Parathyroid adenoma (tissue), 2 donors: ENCODE data around the gene SLC20A1.
"Not testable (repeated sequence)": the region's sequence is repeated elsewhere in the genome, so short reads cannot be mapped to it uniquely, and the experiment has no call there.

ENCODE experiments used
- H2AFZ ChIP-seq: fragments of 300-600 bp; sonication (generic); one replicate; pipeline ENCODE4 v1.7.0; 2017; ENCODE audit warnings: antibody characterized with exemption, mild to moderate bottlenecking
- H3K27ac ChIP-seq: fragments of 300-600 bp; sonication (generic); one replicate; pipeline ENCODE4 v1.7.0; 2017
- H3K27me3 ChIP-seq: fragments of 300-600 bp; sonication (generic); one replicate; pipeline ENCODE4 v1.7.0; 2017; ENCODE audit warnings: low read length; ENCODE audit not compliant: control insufficient read depth, insufficient read depth
- H3K36me3 ChIP-seq: fragments of 300-600 bp; sonication (generic); one replicate; pipeline ENCODE4 v1.7.0; 2017; ENCODE audit warnings: low read length; ENCODE audit not compliant: control insufficient read depth, insufficient read depth
- H3K4me1 ChIP-seq: fragments of 300-600 bp; sonication (generic); one replicate; pipeline ENCODE4 v1.7.0; 2017; ENCODE audit warnings: control low read depth
- H3K4me2 ChIP-seq: fragments of 300-600 bp; sonication (generic); one replicate; pipeline ENCODE4 v1.7.0; 2017; ENCODE audit warnings: low read length
- H3K4me3 ChIP-seq: fragments of 300-600 bp; sonication (generic); one replicate; pipeline ENCODE4 v1.7.0; 2017; ENCODE audit warnings: low read depth, low read length
- H3K79me2 ChIP-seq: fragments of 300-600 bp; sonication (generic); one replicate; pipeline ENCODE4 v1.7.0; 2017; ENCODE audit warnings: control low read depth
- H3K9ac ChIP-seq: fragments of 300-600 bp; sonication (generic); one replicate; pipeline ENCODE4 v1.7.0; 2017; ENCODE audit warnings: mild to moderate bottlenecking
- H3K9me3 ChIP-seq: fragments of 300-600 bp; sonication (generic); one replicate; pipeline ENCODE4 v1.7.0; 2017; ENCODE audit warnings: low read length; ENCODE audit not compliant: control insufficient read depth
- CTCF ChIP-seq: fragments of 300-600 bp; sonication (generic); IDR thresholded peaks from one replicate; pipeline ENCODE4 v1.7.0; 2017; ENCODE audit warnings: antibody characterized with exemption, mild to moderate bottlenecking
- donor health status: primary hyperparathyroidism.

The SLC20A1 gene

GRCh38 chr2:112703684-112704083 is 57.9 kb downstream of the SLC20A1 start:
- Histone ChIP-seq H3K9ac (no peak overlapping the region), H3K9me3 (no peaks in the 10 kb centered on the region), H3K27ac (no peak overlapping the region), H3K4me1 (no peaks in the 10 kb centered on the region), H3K4me2 (no peak overlapping the region), H3K4me3 (no peak overlapping the region), H3K36me3 (no peaks in the 10 kb centered on the region), H3K27me3 (no peaks in the 10 kb centered on the region), H3K79me2 (no peaks in the 10 kb centered on the region), H2AFZ (no peak overlapping the region)
- TF ChIP-seq CTCF, result no peak

GRCh38 chr2:112705575-112705974 is 59.8 kb downstream of the SLC20A1 start:
- Histone ChIP-seq H3K9me3 (no peaks in the 10 kb centered on the region), H3K9ac (no peak overlapping the region), H3K79me2 (no peaks in the 10 kb centered on the region), H3K4me2 (no peak overlapping the region), H2AFZ (no peak overlapping the region), H3K36me3 (no peaks in the 10 kb centered on the region), H3K27ac (no peak overlapping the region), H3K4me1 (no peaks in the 10 kb centered on the region), H3K4me3 (no peak overlapping the region), H3K27me3 (no peaks in the 10 kb centered on the region)
- no peak for TF ChIP-seq CTCF

- no peak for TF ChIP-seq CTCF
- Histone ChIP-seq H3K9ac (no peak overlapping the region), H2AFZ (peak overlapping the region; percentile 6), H3K27ac (no peak overlapping the region), H3K4me3 (no peak overlapping the region), H3K4me2 (no peak overlapping the region), H3K4me1 (no peaks in the 10 kb centered on the region), H3K9me3 (no peaks in the 10 kb centered on the region), H3K79me2 (no peaks in the 10 kb centered on the region), H3K36me3 (no peaks in the 10 kb centered on the region), H3K27me3 (no peaks in the 10 kb centered on the region)
Measured at GRCh38 chr2:112706170-112706664, 60.5 kb downstream of the SLC20A1 start.

GRCh38 chr2:112706947-112707346 is 61.2 kb downstream of the SLC20A1 start:
- not testable (repeated sequence) for H3K27me3 ChIP-seq, H3K9ac ChIP-seq, H3K27ac ChIP-seq

GRCh38 chr2:112708968-112709367 is 63.2 kb downstream of the SLC20A1 start:
- Histone ChIP-seq H2AFZ (no peak overlapping the region), H3K9me3 (no peaks in the 10 kb centered on the region), H3K79me2 (no peaks in the 10 kb centered on the region), H3K4me2 (no peak overlapping the region), H3K36me3 (no peaks in the 10 kb centered on the region), H3K4me3 (no peak overlapping the region), H3K27me3 (no peaks in the 10 kb centered on the region), H3K9ac (no peak overlapping the region), H3K4me1 (no peaks in the 10 kb centered on the region), H3K27ac (no peak overlapping the region)
- no peak for TF ChIP-seq CTCF

More at GRCh38 chr2:112706947-112707346, 61.2 kb downstream of the SLC20A1 start:
- H3K79me2 ChIP-seq, H2AFZ ChIP-seq, H3K36me3 ChIP-seq, H3K4me3 ChIP-seq, H3K9me3 ChIP-seq, H3K4me2 ChIP-seq, H3K4me1 ChIP-seq: not testable (repeated sequence)
